Ectodermal cell (in vitro differentiated cells): ENCODE measurements around the gene TNFAIP8.

Experiments
- H3K27ac ChIP-seq: 2 replicates; pipeline ENCODE4 v1.7.0; 2013; ENCODE audit warnings: mild to moderate bottlenecking, low read depth, low read length; ENCODE audit not compliant: insufficient read depth, poor library complexity, severe bottlenecking
- H3K27me3 ChIP-seq: 2 replicates; pipeline ENCODE4 v1.7.0; 2013; ENCODE audit warnings: mild to moderate bottlenecking, low read length; ENCODE audit not compliant: insufficient read depth, control insufficient read depth, poor library complexity, severe bottlenecking
- H3K36me3 ChIP-seq: one replicate; pipeline ENCODE4 v1.7.0; 2013; ENCODE audit warnings: low read length; ENCODE audit not compliant: control insufficient read depth, insufficient read depth
- H3K4me1 ChIP-seq: one replicate; pipeline ENCODE4 v1.7.0; 2013; ENCODE audit warnings: low read length; ENCODE audit not compliant: control insufficient read depth, insufficient read depth
- H3K4me3 ChIP-seq: 2 replicates; pipeline ENCODE4 v1.7.0; 2013; ENCODE audit warnings: low read depth, low read length, control low read depth; ENCODE audit not compliant: insufficient read depth
- H3K9me3 ChIP-seq: 2 replicates; pipeline ENCODE4 v1.7.0; 2013; ENCODE audit warnings: mild to moderate bottlenecking, low read length, moderate library complexity; ENCODE audit not compliant: control insufficient read depth
- WGBS, 2 experiments: methylation state at CpG; one replicate each; pipeline ENCODE4 v1.1.7; 2013; ENCODE audit warnings: missing lambda C conversion rate in 2 of 2; 5-methylcytosine and 5-hydroxymethylcytosine counted together

TNFAIP8 gene

GRCh38 chr5:119344231-119344630 is 11.6 kb upstream of the TNFAIP8 start:
- peaks cover 3% of the 10 kb centered on the region for H3K4me1 ChIP-seq
- WGBS, 2 experiments: 41 to 48% methylated on average over 2 of the region's 2 CpGs
- H3K27ac ChIP-seq: no peak overlapping the region
- no peak overlapping the region for H3K4me3 ChIP-seq
- H3K36me3 ChIP-seq: no peaks in the 10 kb centered on the region
- no peaks in the 10 kb centered on the region for H3K9me3 ChIP-seq
- H3K27me3 ChIP-seq: no peaks in the 10 kb centered on the region

GRCh38 chr5:119345861-119346260 is 10.0 kb upstream of the TNFAIP8 start:
- no peaks in the 10 kb centered on the region for H3K36me3 ChIP-seq
- H3K9me3 ChIP-seq: no peaks in the 10 kb centered on the region
- H3K27me3 ChIP-seq: no peaks in the 10 kb centered on the region
- WGBS, 2 experiments: 83 to 90% methylated on average over 3 of the region's 3 CpGs
- peaks cover 3% of the 10 kb centered on the region for H3K4me1 ChIP-seq
- H3K27ac ChIP-seq: no peak overlapping the region
- H3K4me3 ChIP-seq: no peak overlapping the region

- Histone ChIP-seq H3K4me3 (no peak overlapping the region), H3K27ac (no peak overlapping the region), H3K4me1 (peaks cover 3% of the 10 kb centered on the region), H3K36me3 (no peaks in the 10 kb centered on the region), H3K27me3 (no peaks in the 10 kb centered on the region), H3K9me3 (no peaks in the 10 kb centered on the region)
- 90 to 100% methylated on average over 2 of the region's 2 CpGs for WGBS, 2 experiments
These were observed 9.4 kb upstream of the TNFAIP8 start for GRCh38 chr5:119346394-119346793.

GRCh38 chr5:119347574-119347973 is 8.2 kb upstream of the TNFAIP8 start:
- Histone ChIP-seq H3K9me3 (no peaks in the 10 kb centered on the region), H3K27ac (no peak overlapping the region), H3K27me3 (no peaks in the 10 kb centered on the region), H3K4me1 (peaks cover 3% of the 10 kb centered on the region), H3K36me3 (no peaks in the 10 kb centered on the region), H3K4me3 (no peak overlapping the region)
- WGBS, 2 experiments: no CpG with 5 or more reads among the region's 1 CpG

- Histone ChIP-seq H3K4me3 (no peak overlapping the region), H3K9me3 (no peaks in the 10 kb centered on the region), H3K36me3 (no peaks in the 10 kb centered on the region), H3K27ac (no peak overlapping the region), H3K27me3 (no peaks in the 10 kb centered on the region), H3K4me1 (peaks cover 3% of the 10 kb centered on the region)
- WGBS, 2 experiments: 88 to 94% methylated on average over 1 of the region's 1 CpG
These were observed 7.8 kb upstream of the TNFAIP8 start for GRCh38 chr5:119347991-119348390.

GRCh38 chr5:119353213-119353612 is 2.6 kb upstream of the TNFAIP8 start:
- H3K36me3 ChIP-seq: no peaks in the 10 kb centered on the region
- peaks cover 33% of the 10 kb centered on the region for H3K27me3 ChIP-seq
- 44 to 49% methylated on average over 2 of the region's 2 CpGs for WGBS, 2 experiments

GRCh38 chr5:119353686-119354366 is 2.0 kb upstream of the TNFAIP8 start:
- Histone ChIP-seq H3K4me3 (no peak overlapping the region), H3K27ac (no peak overlapping the region), H3K27me3 (peaks cover 33% of the 10 kb centered on the region), H3K9me3 (no peaks in the 10 kb centered on the region), H3K4me1 (no peaks in the 10 kb centered on the region), H3K36me3 (no peaks in the 10 kb centered on the region)
- WGBS, 2 experiments: 93 to 94% methylated on average over 5 of the region's 5 CpGs

More at GRCh38 chr5:119353213-119353612, 2.6 kb upstream of the TNFAIP8 start:
- Histone ChIP-seq H3K27ac (no peak overlapping the region), H3K9me3 (no peaks in the 10 kb centered on the region), H3K4me3 (no peak overlapping the region), H3K4me1 (no peaks in the 10 kb centered on the region)

GRCh38 chr5:119354537-119355243 is 1.1 kb upstream of the TNFAIP8 start:
- no peaks in the 10 kb centered on the region for H3K36me3 ChIP-seq
- no peak overlapping the region for H3K27ac ChIP-seq
- H3K27me3 ChIP-seq: peaks cover 33% of the 10 kb centered on the region
- no peak overlapping the region for H3K4me3 ChIP-seq
- no peaks in the 10 kb centered on the region for H3K4me1 ChIP-seq
- 85 to 86% methylated on average over 9 to 10 of the region's 10 CpGs for WGBS, 2 experiments
- no peaks in the 10 kb centered on the region for H3K9me3 ChIP-seq

GRCh38 chr5:119355244-119355638 is 578 bp upstream of the TNFAIP8 start:
- Histone ChIP-seq H3K27ac (no peak overlapping the region), H3K9me3 (no peaks in the 10 kb centered on the region)
- WGBS, 2 experiments: 22 to 26% methylated on average over 12 of the region's 12 CpGs

GRCh38 chr5:119356612-119357188 is 881 bp downstream of the TNFAIP8 start:
- Histone ChIP-seq H3K27me3 (peaks cover 33% of the 10 kb centered on the region), H3K36me3 (no peaks in the 10 kb centered on the region), H3K4me3 (peak overlapping the region; percentile 41), H3K4me1 (no peaks in the 10 kb centered on the region), H3K27ac (no peak overlapping the region), H3K9me3 (no peaks in the 10 kb centered on the region)
- WGBS, 2 experiments: 36 to 45% methylated on average over 4 of the region's 4 CpGs

More at GRCh38 chr5:119355244-119355638, 578 bp upstream of the TNFAIP8 start:
- no peaks in the 10 kb centered on the region for H3K4me1 ChIP-seq
- peaks cover 33% of the 10 kb centered on the region for H3K27me3 ChIP-seq
- peak overlapping the region; percentile 41 for H3K4me3 ChIP-seq
- no peaks in the 10 kb centered on the region for H3K36me3 ChIP-seq
